GM19395 (cell line): Measurements from ENCODE around the gene PPP1R1A.

Experiments
- ATAC-seq: cut with Tn5 transposase; IDR thresholded peaks from one replicate; pipeline ENCODE4 v1.9.1; 2021; ENCODE audit warnings: mild to moderate bottlenecking, moderate library complexity; ENCODE audit not compliant: unreplicated experiment

PPP1R1A gene

DNA sequence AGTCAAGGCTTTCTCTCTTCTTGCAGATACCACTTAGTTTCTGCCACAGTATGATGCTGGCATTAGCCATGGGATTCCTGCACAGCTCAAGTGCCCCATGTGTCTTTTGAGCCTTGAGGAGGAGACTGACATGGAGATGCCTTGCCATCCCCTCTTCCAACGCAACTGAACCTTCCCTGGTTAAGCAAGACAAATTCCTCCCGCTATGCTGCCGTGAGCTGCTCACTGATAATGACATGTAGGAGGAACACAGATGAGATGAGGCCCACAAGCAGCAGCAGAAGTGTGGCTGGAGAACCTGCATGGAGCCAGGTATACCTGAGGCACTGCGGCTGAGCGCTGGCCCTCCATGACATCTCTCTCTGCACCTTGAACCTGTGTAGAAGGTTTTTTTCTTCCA lies 15.4 kb upstream of the PPP1R1A start:
- no peak for ATAC-seq

DNA sequence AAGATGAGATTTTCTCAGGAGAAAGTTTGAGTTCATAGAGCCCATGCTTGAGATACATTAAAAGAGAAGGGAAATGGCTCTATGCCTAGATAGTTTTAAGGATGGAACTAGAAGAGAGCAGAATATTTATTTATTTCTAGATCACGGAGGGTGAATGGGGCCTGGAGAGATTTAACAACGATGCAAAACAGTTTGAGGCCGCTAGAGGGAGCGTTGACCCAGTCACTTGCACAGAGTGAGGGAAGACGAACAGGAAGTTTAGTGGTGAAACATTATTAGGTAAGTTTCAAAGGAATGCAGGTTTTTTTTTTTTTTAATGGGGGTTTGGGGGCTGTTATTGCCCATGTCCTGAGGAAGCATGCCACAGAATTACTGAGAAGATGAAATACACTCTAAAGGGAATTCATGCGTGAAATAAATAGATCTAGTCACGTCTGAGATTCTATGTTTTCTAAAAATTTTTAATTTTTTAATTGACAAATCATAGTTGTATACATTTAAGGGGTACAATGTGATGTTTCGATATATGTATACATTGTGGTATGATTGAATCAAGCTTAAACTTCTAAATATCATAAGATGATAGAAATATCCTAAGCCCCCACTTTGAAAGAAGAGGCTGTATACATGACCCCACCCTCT lies 14.8 kb upstream of the PPP1R1A start:
- peak; percentile 93 for ATAC-seq

DNA sequence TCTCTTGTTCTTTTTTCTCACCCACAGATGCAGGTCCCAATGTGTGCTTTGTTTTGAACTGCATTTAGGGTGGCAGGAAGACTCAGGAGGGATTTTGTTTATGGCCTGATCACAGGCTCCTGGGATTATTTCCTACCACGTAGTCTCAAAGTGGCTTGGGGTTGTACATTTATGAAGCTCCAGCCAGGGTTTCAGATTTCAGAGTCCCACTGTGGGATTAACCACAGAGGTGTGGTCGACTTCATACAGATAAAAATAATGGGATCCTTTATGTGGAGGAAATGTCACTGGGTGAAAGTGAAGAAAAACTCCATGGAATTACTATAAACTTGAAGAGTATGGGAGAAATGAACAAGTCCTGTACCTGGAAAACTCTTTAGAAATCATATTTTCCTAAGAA lies 14.2 kb upstream of the PPP1R1A start:
- ATAC-seq = no peak

DNA sequence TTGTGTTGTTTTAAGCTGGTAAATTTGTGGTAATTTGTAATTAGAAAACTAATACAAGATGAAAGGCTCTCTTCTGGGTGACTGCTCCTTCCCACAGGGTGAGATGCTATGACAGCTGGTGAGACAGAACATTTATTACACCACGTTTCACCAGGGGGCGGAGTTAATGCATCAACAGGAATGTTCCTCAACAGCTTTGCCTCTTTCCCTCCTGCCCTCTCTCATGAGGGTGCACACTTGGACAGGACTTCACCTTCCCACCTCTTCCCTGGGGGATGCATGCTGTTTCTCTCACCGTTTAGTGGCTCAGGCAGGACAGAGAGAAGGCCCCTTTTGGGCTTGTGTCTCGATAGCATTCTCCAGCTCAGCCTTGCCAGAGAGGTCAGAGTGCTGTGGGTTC lies 13.4 kb upstream of the PPP1R1A start:
- no peak for ATAC-seq

DNA sequence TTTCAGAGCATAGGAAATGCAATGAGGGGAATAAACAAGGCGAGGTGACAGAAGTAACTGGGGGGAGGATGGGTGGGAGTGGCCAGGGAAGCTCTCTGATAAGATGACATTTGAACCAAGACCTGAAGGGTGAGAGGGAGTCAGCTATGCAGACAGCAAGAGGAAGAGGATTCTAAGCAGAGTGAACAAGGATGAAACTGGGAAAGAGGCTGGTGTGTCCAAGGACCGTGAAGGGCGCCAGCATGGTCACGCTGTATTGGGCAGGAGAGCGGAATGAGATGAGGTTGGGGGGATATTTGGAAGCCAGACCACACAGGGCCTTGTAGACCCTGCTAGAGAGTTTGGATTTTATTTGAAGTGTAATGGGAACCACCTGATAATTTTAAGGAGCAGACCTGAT lies 10.5 kb upstream of the PPP1R1A start:
- ATAC-seq = no peak

DNA sequence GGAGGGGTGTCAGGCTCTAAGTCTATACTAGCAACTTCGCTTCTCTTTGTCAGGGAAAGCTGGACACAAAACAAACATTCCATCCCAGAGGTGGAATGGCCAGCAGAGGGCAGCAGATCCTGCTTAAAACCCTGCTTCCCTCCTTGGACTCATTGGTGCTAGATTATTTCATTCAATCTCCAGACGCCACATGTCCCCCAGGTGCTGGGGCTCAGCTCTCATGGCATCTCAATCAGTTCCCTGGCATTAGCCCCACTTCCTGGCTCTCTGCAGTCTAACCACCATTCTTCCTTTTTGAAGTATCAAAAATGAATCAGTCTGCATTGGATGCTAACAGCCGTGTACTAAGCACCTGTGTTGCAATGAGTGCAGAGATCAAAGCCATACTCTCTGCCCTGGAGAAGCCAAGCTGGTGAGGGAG lies 8.1 kb upstream of the PPP1R1A start:
- peak; percentile 65 for ATAC-seq

DNA sequence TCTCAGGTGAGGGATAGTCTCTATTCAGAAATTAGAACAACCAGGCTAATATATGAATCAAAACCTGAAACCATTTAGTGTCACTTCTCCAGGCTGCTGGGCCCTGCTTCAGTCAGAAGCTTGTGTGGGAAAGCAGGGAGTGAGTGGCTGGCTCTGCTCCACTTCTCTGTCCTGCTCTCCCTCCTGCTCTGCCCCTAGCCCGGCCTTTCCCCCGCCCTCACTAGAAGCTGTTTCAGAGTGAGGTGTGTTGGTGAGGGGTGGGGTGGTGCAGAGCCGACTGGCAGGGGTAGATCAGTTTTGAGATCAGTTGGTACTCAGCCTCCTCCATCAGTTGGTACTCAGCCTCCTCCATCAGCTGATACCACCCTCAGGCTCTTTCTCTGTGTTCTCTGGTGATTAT lies 7.0 kb upstream of the PPP1R1A start:
- no peak for ATAC-seq

DNA sequence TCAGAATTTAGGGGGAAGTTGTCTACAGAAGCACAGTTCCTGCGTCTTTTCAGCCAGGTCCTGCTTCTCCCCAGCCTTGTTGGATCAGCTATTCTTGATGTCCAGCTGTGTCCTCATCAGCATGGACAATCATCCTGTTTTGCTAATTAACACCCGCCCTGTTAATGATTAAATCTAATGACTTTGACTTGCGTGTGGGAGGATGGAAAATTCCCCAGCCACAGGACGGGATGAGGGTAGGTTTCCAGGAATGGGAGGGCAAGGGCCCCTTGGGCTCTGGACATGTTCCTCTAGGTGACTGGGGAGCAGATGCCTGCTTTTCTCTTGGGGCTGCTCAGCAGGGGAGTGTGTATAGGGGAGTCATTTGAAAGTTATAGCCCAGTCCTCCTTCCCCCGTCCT lies 5.3 kb upstream of the PPP1R1A start:
- no peak for ATAC-seq

DNA sequence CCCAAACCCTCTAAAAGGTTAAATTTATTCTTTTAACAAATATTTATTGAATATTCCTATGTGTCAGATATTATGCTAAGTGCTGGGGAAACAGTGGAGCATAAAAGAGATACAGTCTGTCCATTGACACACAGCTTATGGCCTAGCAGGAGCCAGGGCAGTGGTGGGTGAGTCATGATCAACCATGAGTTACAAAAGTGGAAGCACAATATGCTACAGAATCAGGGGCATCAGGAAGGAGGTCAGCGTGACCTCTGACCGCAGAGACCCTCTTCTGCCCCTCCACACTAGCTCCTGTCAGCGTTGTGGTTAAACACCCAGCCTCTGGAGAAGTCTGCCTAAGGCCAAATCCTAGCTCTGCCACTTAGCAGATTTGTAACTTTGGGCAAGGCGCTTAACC lies 4.7 kb upstream of the PPP1R1A start:
- no peak for ATAC-seq

DNA sequence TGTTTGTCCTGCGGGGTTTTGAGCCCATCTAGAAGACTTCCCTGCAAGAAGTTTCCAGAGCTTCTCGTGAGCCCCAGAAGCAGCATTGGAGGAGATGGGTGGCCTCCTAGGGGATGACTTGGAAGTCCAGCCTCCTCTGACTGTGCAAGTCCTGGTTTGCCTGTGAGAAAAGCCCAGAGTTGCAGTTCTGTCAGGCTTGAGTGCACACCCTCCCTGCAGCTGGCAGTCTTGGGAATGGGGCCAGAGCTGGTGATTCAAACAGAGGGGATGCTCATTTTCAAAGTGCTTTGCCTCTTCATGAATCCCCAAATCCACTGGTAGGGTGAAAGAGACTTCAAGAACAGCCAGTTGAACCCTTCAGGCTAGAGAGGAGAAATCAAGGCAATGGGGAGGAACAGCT lies 3.9 kb upstream of the PPP1R1A start:
- ATAC-seq = no peak

DNA sequence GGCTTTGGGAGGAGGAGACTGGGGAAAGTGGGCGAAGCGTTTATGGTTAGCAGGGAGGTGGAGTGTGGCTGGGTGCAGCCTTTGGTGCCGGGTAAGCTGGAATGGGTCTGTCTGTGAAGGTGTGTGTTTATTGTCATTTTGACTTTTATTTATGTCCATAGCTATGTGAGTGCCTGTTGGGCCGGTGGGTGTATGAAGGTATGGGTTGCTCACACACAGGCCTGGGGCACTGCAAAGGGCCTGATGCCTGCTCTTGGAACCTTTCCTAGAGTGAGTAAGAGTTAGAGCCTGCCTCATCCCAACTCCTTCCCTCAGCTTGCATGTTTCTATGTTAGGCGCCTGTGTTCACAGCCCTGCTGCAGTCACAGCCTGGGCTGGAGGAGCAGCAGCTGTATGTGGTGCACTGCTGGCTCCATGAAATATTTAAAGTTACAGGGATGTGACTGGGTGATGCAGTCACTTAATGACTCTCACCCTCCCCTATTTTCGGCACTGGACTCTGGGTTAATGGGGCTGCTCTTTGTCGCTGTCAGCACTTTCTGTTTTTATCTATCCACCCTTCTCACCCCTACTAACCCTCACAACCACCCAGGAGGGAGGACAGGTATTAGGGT lies 2.6 kb upstream of the PPP1R1A start:
- ATAC-seq = no peak

DNA sequence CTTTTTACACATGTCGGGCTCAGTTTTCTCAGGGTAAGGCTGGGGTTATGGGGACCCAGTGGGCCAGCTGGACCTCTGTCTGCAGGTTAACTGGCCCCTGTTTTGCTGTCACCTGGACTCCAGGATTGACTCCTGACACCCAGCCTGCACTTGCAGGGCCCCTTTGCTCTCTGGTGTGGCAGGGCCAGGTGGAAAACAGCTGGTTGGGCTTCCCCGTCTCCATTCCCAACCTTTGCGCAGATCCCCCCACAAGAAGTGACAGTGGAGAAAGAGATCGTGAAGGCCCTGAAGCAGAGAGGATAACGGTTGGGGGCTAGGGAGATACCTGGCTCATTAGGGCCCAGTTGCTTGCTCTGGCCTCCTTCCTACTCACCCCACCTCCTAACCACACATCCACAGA lies 1.5 kb upstream of the PPP1R1A start:
- no peak for ATAC-seq

DNA sequence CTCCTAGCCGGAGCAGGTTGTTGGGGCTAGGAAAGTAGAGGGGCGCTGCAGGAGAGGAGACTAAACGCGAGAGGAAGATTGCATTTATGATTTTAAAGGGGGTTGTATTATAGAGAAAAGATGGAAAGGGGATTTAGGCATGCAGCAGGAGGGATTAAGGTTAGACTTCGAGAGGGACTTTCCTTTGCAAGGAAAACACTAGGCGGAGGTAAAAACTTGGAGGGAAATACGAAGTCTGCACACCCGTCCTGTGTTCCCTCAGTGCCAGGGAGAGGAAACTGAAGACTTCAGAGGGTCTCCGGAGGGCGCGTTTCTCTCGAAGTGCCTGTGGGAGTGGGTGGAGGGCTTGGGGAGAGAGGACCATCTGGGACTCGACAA lies 420 bp upstream of the PPP1R1A start:
- no peak for ATAC-seq

DNA sequence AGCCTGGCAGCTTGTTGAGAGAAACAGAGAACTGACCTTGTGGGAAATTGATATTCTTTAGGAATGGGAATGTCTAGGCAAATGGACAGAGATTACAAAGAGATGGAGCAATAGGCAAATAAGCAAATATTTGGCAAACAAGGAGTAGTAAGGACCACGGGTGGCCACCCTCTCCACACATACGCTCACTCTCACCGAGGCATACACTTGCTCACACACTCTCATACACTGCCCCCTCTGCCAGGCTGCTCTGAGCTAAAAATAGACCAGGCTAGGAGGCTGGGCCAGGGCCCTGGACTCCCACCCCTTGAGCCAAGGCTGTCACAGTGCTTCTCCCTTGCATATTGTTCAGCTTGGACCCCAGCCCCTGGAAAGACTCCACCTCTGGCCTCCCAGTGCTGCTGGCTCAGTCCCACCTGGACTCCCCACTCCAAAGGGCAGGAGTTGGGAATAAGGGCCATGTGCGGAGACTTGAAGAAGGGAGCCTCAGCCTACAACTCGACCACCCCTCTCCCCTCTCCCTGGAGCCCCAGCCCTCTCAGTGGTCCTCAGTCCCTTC lies 1.1 kb downstream of the PPP1R1A start:
- ATAC-seq = no peak

DNA sequence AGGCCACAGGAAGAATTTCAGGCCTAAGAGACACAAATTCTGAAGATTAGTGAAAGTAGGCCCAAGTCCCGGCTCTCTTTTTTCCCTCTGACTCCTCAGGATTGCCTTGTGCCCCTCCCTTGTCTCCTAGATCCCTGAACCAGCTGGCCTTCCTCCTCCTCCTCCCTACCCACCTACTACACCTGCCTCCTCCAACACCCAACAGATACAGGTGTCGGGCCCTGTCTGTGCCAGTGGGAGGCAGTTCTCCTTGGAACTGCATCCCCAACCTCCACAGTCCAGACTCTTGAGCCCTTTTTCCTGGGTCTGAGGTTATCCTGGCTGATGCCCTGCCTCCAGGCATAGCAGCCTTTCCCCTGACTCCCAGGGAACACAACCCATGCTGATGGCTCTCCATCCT lies 1.8 kb downstream of the PPP1R1A start:
- ATAC-seq = no peak

DNA sequence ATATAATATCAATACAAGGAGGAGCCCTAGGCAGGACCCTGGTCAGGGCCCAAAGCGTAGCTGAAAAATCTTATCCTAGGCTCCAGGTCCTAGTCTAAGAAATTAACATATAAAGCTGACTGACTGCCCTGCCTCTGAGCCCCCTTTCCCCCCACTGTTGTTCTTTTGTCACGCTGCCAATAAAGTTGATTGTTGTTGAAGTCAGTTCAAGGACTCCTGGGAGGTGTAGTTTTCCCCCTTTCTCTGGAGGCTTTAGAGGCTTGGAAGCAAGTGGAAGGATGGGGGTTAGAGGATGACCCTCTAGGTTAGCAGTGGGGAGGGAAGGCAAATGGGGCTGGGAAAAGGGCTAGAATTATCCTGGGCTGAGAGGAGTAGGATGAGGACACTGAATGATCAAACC lies 3.2 kb downstream of the PPP1R1A start:
- ATAC-seq = no peak

DNA sequence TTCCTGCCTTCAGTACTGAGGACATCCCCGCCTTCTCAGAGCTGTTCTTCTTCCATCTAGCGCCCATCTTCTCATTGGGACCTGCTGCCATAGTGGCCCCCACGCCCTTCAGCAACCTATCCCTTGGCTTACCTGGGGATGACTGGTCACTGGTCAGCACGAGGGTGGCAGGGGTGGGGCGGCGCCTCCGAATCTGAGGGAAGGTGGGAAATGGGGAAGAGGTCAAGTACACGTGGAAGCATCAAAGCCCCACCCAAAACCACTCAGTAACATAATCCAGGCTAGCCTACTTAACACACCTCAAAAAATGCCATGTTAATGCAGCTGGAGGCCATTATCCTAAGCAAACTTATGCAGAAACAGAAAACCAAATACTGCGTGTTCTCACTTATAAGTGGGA lies 4.3 kb downstream of the PPP1R1A start:
- no peak for ATAC-seq

DNA sequence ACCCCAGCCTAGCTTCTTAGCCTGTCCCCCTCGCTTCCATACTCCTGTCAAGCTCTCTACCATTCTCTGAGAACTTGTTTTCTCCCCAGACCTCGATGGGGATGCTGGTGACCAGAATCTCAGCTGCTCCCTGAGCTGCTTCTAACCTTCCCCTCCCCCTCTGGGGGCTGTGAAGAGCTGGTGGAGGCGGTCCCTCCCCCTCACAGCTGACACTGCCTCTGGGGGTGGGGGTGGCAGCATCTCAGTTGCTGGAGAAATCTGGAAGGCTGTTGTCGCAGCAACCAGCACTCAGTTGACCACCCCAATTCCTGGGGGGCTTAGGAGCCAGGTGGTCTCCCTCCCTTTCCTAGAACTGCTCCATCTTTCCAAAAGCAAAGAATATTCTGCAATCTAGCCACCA lies 4.7 kb downstream of the PPP1R1A start:
- ATAC-seq = no peak

DNA sequence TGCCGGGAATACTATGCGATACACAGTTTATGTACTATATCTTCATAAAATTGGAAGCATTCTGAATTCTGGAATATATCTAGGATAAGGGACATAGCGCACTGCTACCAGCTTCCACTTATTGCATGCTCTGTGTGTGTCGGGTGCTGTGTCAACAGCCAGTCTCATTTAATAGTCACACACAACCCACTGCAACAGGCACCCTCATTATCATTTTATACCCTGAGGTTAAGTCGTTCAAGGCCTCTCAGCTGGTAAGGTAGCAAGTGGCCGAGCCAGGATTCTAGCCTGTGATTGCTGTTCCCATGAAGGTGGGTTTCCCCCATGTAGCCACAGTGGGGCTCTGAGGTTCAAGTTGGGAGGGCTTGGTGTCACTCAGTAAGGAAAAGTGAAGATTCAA lies 7.0 kb downstream of the PPP1R1A start:
- ATAC-seq = no peak

DNA sequence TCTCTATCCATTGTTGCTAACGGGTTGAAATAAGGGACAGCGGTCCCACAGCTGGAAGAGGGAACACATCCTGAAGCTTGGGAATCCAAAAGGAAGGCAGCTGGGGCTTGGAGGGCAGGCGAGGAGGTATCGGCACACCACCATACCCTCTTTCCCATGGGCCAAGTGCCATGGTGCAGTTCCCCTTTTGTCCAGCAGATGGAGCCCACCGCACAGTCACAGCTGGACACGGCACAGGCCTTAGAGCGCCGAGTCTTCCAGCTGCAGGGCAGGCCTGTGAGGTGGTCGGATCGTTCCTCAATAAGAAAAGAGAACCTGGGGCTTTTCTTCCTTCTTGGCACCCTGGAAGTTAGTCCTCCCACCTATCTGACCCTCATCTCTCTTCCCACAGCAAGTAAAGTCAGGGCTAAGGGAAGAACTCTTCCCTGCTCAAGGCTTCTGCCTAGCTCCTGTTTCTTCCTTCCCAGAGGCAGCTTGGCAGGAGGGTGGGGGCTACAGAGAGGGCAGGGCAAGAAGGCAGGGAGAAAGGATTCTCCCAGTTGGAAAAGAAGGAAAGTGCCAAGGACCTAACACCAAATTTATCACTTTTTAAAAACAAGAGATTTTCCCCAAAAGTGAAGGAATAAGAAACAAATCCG lies 8.6 kb downstream of the PPP1R1A start:
- peak; percentile 99 for ATAC-seq

DNA sequence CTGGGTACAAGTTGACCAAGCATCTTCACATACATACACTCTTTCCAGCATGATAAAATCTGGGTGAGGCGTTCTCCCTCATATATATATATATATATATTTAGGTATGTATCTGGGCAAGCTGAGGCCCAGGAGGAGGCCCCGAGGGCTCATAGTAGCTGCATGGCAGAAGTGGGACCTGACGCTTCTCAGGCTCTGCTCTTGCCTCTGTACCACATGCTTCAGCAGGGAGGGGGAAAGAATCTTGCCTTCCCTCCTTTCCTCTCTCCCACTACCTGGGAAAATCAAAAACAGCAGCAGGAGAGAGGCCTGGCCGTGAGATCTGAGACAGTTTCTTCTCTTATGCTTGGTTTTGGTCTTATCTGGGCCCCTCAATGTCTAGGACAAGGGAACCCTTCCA lies 9.2 kb downstream of the PPP1R1A start:
- peak; percentile 19 for ATAC-seq

DNA sequence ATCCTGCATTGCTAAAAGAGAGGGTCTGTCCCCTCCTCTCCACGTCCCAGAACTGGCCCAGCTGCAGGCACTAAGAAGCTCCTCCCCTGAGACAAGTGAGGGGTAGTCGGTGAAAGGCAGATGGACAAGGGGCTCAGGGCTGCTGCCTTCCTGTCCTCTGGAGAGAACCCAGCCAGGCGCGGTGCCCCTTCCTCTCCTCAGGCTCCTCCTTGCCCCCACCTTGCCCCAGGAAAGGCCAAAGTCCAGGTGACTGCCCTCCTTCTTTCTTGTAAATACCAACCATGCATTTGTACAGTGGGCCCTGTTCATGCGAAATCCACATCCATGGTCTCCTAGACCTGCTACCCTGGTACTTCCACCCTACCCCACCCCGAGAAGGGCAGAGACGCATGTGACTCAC lies 9.7 kb downstream of the PPP1R1A start:
- ATAC-seq = no peak
